ENCODE measurements around the gene PLEKHA5.

Gene PLEKHA5

GRCh38 chr12:19234981-19235871, 105.7 kb downstream of the PLEKHA5 start:
- DNase-seq: no peak

DNA sequence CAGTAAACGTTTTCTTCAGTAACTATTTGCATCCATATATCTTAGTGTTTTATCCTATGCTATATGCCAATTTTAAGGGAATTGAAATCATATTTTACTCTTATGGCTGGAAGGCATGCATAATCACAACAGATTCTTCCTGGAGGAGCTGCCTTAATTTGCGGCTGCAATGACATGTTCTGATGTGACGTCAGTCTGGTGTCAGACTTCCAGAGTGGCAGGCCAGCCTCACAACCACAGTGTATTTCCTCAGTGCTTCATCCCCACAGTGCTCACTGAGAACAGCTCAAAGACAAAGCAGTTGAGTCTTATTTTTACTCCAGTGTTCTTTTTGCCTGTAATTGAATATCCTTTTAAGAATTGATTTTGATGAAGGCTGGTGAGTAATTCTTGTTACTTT, 107.1 kb downstream of the PLEKHA5 start:
- DNase-seq: no peak

DNA sequence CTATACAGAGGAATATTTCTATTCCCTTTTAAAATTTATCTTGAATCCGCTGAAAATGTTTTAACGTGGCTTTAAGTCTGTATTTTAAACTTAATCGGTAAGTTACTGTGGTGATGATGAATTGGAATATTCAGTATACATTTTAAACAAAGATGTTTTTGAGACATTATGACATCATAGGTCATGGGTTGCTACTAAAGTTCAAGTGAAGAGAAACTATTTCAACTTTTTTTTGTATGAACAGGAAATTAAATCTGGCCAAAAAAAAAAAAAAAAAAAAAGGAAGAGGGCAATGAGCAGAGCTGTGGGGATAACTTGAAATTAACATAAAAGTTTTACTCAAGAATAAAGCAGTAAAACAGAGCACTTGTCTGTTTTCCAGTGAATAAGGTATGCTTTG, 109.0 kb downstream of the PLEKHA5 start:
- no peak for DNase-seq

DNA sequence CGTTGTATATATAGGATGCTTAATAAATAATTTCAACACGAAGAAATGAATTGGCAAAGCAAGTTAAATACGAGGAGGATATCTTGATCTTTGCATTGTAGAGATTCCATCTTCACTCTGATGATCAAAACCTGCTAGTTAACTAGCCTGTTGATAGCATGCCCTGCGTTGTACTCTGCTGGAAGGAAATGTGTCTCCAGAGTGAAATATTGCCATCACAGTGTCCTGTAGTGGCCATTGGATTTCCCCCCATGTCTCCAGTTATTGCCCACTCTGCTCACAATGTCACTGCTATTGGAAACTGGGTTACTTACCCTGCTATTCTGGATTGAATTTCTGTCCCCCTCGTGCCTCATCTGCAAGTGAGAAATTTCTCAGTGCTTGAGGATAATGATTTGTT, 109.6 kb downstream of the PLEKHA5 start:
- no peak for DNase-seq

DNA sequence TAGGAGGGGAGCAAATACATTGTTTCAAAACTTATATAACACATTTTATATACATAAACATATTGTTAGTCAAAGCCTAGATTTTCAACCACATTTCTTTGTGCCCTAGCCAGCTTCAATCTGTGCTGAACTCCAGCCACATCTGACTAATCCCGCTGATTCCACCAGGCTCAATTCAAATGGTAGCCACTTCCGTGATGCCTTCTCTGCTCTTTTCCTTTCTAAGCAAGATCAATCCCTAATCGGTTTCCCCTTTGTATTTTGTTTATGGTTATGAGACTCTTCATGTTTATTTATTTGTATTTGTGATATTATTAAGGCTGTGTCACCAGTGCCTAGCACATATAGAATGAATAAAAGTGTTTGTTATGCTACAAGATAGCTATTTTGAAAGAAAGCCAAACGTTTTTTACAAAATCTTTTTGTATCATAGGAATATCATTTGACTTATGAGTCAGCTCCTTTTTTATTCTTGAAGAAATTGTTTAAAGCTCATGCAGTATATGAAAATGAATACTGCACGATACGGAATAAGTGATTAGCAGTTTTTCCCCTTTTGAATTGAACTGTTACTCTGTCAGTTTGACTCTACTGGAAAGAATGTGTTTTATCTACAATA, 110.2 kb downstream of the PLEKHA5 start:
- no peak for DNase-seq

DNA sequence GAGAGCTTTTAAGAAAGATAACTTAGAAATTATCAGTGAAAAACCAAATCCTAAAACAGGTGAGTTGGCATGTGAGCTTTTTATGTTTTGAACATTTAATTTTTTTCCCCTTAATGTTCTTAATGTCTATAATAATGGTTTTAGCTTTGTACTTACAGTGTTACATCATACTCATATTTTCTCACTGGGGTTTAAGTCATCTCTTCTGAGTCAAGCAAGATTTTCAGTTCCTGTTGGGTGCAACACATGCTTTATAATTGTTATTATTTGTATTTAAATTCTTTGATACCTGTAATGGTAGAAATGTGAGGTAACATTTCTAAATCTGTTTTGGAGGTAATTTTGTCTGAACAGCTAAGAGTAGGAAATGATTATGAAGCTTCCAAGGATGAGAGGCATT, 113.0 kb downstream of the PLEKHA5 start:
- DNase-seq: no peak

GRCh38 chr12:19243551-19243950, 114.0 kb downstream of the PLEKHA5 start:
- DNase-seq: no peak

- DNase-seq: no peak
Measured at GRCh38 chr12:19244312-19244711, 114.8 kb downstream of the PLEKHA5 start.

- no peak for DNase-seq
Measured at GRCh38 chr12:19245106-19245505, 115.6 kb downstream of the PLEKHA5 start.

DNA sequence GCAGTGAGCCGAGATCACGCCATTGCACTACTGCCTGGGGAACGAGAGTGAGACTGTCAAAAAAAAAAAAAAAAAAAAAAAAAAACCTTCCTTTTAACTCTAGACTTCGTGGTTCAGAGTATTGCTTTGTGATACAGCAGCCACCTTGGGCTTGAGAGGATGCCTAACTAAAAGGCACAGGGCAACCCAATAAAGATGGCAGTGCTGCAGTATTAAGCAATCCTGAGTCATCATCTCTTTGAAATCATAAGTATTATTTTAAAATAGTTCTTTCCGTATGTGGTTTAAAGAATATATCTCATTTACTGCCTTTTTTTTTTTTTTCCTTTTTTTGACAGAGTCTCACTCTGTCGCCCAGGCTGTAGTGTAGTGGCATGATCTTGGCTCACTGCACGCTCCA, 116.1 kb downstream of the PLEKHA5 start:
- no peak for DNase-seq

GRCh38 chr12:19246933-19247332, 117.4 kb downstream of the PLEKHA5 start:
- DNase-seq: no peak

GRCh38 chr12:19248929-19249602, 119.5 kb downstream of the PLEKHA5 start:
- no peak for DNase-seq

- no peak for DNase-seq
Measured at GRCh38 chr12:19251481-19252132, 122.1 kb downstream of the PLEKHA5 start.

- no peak for DNase-seq
Measured at GRCh38 chr12:19260135-19260534, 130.6 kb downstream of the PLEKHA5 start.

DNA sequence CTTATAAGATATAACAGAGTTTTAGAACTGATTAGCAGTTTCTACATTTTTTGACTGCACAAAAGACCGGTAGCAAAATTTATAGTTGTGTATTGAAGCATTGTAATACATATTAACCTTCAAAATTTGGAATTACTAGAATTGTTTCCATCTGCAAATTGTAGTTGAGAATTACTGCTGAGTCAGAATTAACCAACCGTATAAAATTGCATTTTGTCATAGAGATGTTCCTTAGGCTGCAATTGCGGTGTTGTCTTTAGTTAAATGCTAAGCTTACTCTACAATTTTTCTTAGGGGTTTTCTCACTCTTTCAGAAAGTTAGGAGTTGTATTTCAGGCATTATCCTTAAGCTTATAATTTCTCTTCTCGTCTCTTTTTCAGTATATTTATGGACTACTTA, 132.2 kb downstream of the PLEKHA5 start:
- DNase-seq: no peak

GRCh38 chr12:19263672-19264071, 134.1 kb downstream of the PLEKHA5 start:
- no peak for DNase-seq

- no peak for DNase-seq
Measured at GRCh38 chr12:19273482-19274330, 144.2 kb downstream of the PLEKHA5 start.

GRCh38 chr12:19276767-19277166, 147.2 kb downstream of the PLEKHA5 start:
- no peak for DNase-seq

GRCh38 chr12:19277711-19278110, 148.2 kb downstream of the PLEKHA5 start:
- no peak for DNase-seq

GRCh38 chr12:19278407-19278806, 148.9 kb downstream of the PLEKHA5 start:
- DNase-seq: no peak

GRCh38 chr12:19282133-19282699, 152.7 kb downstream of the PLEKHA5 start:
- no peak for DNase-seq

DNA sequence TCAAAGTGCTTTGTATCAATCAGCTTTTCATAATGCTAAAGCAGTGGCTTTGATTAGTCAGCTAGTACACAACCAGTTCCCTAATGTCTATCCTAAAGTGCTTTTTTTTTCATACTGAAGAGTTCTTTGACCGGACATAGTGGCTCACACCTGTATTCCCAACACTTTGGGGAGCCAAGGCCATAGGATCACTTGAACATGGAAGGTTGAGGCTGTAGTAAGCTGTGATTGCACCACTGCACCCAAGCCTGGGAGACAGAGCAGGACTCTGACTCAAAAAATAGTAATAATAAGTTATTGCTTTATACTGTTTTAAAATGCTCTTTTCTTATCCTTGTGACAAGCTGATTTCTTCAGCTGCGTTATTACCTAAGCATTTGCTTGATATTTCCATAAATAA, 155.1 kb downstream of the PLEKHA5 start:
- DNase-seq: no peak

Data from right forelimb (tissue), 1 donor.